GM18873 (cell line): ENCODE data around the gene CHD6.

Experiments used
- ATAC-seq: cut with Tn5 transposase; IDR thresholded peaks from one replicate; pipeline ENCODE4 v1.9.1; 2021; ENCODE audit warnings: mild to moderate bottlenecking, moderate library complexity, moderate number of reproducible peaks; ENCODE audit not compliant: unreplicated experiment, low FRiP score

CHD6 gene

DNA sequence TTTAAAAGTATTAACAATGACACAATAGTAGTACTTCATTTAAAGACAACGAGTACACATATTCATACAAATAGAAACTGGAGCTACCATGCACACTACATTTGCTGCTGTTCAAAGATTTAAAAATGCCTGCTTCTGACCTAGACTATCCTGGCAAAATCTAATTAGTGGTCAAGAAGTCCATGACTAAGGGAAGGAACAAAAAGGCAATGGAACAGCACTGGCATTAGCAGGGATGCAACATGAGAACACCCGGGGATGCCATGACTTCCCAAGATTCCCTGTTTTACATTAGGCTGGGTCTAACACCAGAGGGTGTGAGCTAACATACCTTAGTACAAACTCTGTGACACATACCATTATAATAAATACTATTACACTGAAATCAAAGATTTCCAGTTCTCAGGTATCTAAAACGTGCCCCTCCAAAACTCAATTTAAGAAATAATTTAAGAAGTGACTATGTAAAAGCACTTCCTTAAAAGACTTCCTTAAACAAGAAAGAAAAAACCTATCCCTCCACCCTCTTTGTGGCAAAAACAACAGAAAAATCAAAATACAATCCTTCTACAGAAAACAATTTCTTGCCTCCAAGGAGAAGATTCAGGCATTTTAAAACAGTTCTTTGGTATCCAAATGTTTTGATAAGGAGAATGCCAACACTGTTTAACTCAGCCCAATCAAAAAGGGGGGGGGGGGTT, 25.5 kb downstream of the CHD6 start:
- no peak for ATAC-seq

DNA sequence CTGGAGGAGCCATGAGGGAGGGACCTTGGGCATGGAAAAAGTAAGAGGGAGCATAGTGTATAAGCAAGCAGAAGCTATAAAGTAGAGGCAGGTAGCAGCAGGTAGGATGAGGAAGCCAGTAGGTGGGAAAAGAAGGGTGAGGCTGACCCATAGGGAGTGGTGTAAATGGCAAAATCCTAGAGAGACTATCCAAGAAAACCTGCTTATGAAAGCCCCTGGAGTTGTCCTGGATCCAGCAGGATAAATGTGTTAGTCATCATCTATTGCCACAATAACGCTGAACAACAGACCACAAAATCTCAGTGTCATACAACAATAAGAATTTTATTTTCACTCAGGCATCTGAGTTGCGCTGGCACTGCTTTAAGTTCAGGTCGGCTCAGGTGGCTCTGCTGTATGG, 30.2 kb downstream of the CHD6 start:
- no peak for ATAC-seq

GRCh38 chr20:41587523-41587922, 30.7 kb downstream of the CHD6 start:
- ATAC-seq, result no peak

DNA sequence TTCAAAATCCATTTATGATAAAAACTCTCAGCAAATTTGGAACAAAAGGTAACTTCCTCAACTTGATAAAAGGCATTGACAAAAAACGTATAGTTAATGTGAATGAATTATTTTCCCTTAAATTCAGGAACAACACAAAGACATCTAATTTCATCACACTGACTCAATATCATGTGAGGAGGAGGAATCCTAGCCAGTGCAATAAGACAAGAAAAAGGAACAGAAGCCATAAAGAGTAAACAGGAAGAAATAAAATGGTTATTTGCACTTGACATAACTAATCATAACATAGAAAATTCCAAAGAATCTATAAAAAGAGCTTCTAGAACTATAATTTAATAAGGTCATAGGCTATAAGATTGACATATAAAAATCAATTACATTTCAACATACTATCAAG, 31.4 kb downstream of the CHD6 start:
- ATAC-seq, result no peak

DNA sequence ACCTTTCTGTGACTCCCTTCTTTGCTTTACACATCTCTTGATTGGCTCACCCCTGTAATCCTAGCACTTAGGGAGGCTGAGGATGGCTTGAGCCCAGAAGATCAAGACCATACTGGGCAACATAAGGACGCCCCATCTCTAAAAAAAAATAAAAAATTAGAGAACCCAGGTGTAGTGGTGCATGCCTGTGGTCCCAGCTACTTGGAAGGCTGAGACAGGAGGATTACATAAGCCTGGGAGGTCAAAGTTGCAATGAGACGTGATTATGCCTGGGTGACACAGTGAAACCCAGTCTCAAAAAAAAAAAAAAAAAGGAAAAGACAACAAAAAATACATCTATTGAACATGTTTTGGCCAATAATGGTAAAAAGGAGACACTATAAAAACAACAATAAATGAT, 37.8 kb downstream of the CHD6 start:
- no peak for ATAC-seq

DNA sequence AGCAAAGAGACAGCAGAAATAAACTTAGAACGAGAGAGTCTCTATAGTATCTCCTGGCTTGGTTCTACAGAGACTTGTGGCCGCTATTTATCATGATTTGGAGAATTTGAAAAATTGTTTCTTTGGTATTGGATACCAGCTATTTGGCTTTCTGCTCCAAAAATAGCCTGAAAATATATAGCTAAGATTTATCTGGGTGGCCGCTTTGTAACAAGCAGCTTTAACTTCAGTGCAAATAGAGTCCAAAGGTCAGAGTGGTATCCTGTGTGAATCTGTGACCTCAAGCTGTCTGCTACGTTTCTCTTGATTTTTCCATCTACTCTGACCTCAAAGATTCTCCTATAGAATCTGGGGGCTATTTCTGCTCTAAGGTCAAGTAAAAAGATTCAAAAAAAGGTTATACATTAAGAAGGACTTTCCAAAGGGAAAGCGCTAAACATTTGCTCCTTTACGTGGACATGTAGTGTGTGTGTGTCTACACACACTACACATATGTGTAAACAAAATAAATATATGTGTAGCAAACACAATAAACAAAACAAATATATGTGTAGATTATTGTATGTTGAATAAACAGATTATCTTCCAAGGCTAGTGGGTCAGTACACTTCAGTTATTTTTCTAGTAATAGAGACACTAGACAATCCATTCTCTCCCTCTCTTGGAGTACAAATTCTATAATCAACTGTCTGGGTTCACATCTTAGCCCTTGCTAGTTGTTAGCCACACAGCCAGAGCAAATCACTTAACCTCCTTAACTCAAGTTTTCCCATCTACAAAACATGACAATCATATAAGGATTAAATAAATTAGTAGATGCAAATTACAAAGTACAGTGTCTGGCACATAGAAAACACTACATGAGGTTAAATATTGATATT, 40.8 kb downstream of the CHD6 start:
- ATAC-seq, result no peak

GRCh38 chr20:41575412-41575811, 42.8 kb downstream of the CHD6 start:
- no peak for ATAC-seq

- ATAC-seq, result no peak
Observed at GRCh38 chr20:41574802-41575389, 43.3 kb downstream of the CHD6 start.

GRCh38 chr20:41573955-41574354, 44.2 kb downstream of the CHD6 start:
- ATAC-seq, result no peak

- no peak for ATAC-seq
Observed at GRCh38 chr20:41572010-41572572, 46.1 kb downstream of the CHD6 start.

DNA sequence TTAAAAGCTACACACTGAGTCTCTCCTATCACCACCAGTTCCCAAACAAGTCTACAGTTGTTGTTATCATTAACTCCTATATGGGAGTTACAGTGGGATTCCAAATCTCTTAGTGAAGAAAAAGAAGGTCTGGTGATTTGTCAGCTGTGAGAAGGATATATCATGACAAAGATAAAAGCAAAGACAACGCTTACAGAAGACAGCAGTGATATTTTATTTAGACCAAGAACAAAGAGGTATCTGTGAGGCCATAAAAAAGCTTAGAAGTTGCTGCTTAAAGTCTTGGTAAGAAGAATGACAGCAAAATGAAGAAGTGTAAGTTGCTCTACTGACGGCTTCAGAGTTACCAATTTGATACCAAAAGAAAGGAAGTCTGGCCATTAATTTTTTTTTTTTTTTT, 47.2 kb downstream of the CHD6 start:
- no peak for ATAC-seq

DNA sequence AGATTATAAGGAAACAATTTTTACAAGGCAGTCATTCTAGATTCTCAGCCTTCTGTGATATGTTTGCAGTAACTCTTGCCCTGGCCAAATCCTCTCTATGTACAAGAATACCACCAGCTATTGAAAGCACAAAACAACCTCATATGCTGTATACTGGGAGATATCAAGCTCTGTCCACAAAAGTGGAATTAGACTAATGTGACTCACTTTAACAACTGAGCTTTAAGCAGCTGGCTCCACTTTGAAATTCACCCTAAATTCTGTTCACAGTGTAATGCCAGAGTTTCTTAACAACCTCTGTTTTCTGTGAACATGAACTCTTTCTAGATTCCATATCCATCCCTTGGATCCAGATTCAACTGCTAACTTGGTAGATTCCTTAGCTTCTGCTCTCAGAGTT, 47.6 kb downstream of the CHD6 start:
- no peak for ATAC-seq

- no peak for ATAC-seq
Observed at GRCh38 chr20:41567615-41568014, 50.6 kb downstream of the CHD6 start.

- ATAC-seq, result no peak
Observed at GRCh38 chr20:41566896-41567527, 51.2 kb downstream of the CHD6 start.

DNA sequence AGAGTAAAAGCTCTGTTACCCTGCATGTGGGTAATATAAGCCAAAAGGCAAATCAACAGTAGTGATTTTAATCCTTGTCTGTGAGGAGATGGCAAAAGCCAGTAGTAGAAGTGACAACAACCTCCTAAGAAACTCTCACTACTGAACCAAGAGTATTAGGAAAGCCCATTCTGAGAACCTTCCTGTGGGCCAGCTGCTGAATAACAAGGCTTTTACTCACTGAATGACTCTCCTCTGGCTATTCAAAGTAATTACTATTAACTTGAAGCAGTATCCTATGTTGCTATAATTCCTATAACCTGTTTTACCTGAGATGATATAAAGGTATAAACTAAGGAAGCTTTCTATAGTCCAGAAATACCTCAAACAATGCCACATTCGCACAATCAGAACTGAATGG, 55.1 kb downstream of the CHD6 start:
- ATAC-seq, result no peak

- ATAC-seq, result no peak
Observed at GRCh38 chr20:41560970-41561369, 57.2 kb downstream of the CHD6 start.

DNA sequence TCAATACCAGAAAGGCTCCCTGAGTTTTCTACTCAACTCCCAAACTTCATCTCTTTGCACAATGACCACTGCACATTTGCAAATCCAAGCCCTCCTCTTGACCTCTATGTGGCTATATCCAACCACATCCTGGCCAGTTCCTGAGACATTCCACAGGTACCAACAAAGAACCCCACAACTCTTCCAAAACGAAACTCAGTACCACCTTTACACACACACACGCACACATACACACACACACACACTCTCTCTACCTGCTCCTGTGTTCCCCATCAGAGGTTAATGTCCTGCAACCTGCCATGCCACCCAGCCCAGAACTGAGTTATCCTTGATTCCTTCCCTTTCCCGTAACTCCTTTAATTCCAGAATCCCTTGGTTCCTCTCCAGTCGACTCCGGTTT, 58.5 kb downstream of the CHD6 start:
- no peak for ATAC-seq

DNA sequence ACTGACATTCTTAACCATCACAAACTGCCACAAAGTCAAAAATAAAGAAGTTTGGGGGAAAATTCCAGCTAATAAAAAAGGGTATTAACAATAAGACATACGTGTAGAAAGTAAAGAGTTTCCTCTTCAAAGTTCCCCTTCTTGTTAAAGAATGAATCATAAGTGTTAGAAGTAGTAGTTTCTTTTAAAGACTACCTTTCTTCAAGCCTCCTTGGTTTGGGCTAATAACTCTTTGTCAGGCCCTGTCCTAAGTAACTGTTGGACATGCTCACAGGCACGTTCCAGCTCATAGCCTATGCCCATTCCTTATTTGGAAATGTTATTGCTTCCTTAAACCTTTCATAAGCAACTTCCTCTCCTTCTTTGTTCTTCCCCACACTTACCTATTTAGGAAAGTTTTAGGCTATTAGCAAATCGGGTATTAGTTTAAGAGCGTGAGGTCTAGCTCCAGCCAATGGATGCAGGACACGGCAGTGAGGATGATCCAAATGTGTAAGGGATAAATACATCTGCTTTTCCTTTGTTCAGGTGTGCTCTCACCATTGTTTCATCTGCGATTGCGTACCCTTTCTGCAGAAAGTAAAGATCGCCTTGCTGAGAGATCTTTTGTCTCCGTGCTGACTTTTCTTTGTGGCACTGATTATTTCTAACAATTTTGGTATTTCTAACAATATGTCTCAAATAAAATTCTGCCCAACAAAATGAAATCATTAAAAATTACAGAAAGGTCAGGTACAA, 64.9 kb downstream of the CHD6 start:
- no peak for ATAC-seq

- no peak for ATAC-seq
Observed at GRCh38 chr20:41552295-41553068, 65.7 kb downstream of the CHD6 start.
